Measurements from ENCODE around the gene FAM219A.

FAM219A gene

GRCh38 chr9:34499076-34499475, 40.7 kb upstream of the FAM219A start:
- ChIA-PET CTCF (no interaction called here), POLR2A (no interaction called here)
- DNase-seq (ENCODE audit: extremely low spot score) = no peak
- TF ChIP-seq BHLHE40 (IDR thresholded peaks at IDR 0.05; ENCODE audit: borderline replicate concordance) = no peak
- TF ChIP-seq ELF4 (IDR thresholded peaks at IDR 0.05) = no peak
- no peak for TF ChIP-seq PKNOX1 (IDR thresholded peaks at IDR 0.05)
- TF ChIP-seq L3MBTL2 (conservative IDR thresholded peaks at IDR 0.05) = no peak
- no peak for TF ChIP-seq CTBP1 (IDR thresholded peaks at IDR 0.05; ENCODE audit: borderline replicate concordance)
- TF ChIP-seq SP1 (IDR thresholded peaks at IDR 0.05) = no peak
- TF ChIP-seq TARDBP (IDR thresholded peaks at IDR 0.05) = no peak
- no peak for TF ChIP-seq FOXK2 (IDR thresholded peaks at IDR 0.05)
- TF ChIP-seq FOXA1 (IDR thresholded peaks at IDR 0.05) = no peak
- no peak for TF ChIP-seq NFRKB (IDR thresholded peaks at IDR 0.05)
- TF ChIP-seq LEF1 (IDR thresholded peaks at IDR 0.05; ENCODE audit: borderline replicate concordance) = no peak
- no peak for TF ChIP-seq ZNF384 (IDR thresholded peaks at IDR 0.05)
- TF ChIP-seq SUZ12 (IDR thresholded peaks at IDR 0.05) = no peak
- TF ChIP-seq HDGF (IDR thresholded peaks at IDR 0.05; ENCODE audit: borderline replicate concordance) = no peak
- TF ChIP-seq ARNT (IDR thresholded peaks at IDR 0.05) = no peak

- TF ChIP-seq HDGF (IDR thresholded peaks at IDR 0.05; ENCODE audit: borderline replicate concordance) (no peak), FOXA1 (IDR thresholded peaks at IDR 0.05) (no peak)
- CTCF ChIA-PET = no interaction called here
- no peak for DNase-seq (ENCODE audit: extremely low spot score)
- POLR2A ChIA-PET = no interaction called here
Observed at GRCh38 chr9:34498553-34498952, 40.2 kb upstream of the FAM219A start.

GRCh38 chr9:34496149-34496712, 37.9 kb upstream of the FAM219A start:
- ChIA-PET POLR2A (no interaction called here), CTCF (no interaction called here)
- no peak for DNase-seq (ENCODE audit: extremely low spot score)
- TF ChIP-seq TARDBP (IDR thresholded peaks at IDR 0.05) = no peak
- TF ChIP-seq FOXA1 (IDR thresholded peaks at IDR 0.05) = no peak
- TF ChIP-seq SUZ12 (IDR thresholded peaks at IDR 0.05) = no peak
- no peak for TF ChIP-seq CTBP1 (IDR thresholded peaks at IDR 0.05; ENCODE audit: borderline replicate concordance)
- TF ChIP-seq BHLHE40 (IDR thresholded peaks at IDR 0.05; ENCODE audit: borderline replicate concordance) = no peak
- no peak for TF ChIP-seq ARNT (IDR thresholded peaks at IDR 0.05)
- TF ChIP-seq LEF1 (IDR thresholded peaks at IDR 0.05; ENCODE audit: borderline replicate concordance) = no peak
- TF ChIP-seq SP1 (IDR thresholded peaks at IDR 0.05) = no peak
- TF ChIP-seq L3MBTL2 (conservative IDR thresholded peaks at IDR 0.05) = no peak
- no peak for TF ChIP-seq FOXM1 (IDR thresholded peaks at IDR 0.05; ENCODE audit: borderline replicate concordance)
- no peak for TF ChIP-seq NFRKB (IDR thresholded peaks at IDR 0.05)
- TF ChIP-seq ZNF384 (IDR thresholded peaks at IDR 0.05) = no peak
- TF ChIP-seq ELF4 (IDR thresholded peaks at IDR 0.05) = no peak
- no peak for TF ChIP-seq PKNOX1 (IDR thresholded peaks at IDR 0.05)
- no peak for TF ChIP-seq HDGF (IDR thresholded peaks at IDR 0.05; ENCODE audit: borderline replicate concordance)
- TF ChIP-seq FOXK2 (IDR thresholded peaks at IDR 0.05) = no peak

GRCh38 chr9:34493972-34494535, 35.7 kb upstream of the FAM219A start:
- peak; percentile 53 for DNase-seq (ENCODE audit: extremely low spot score)
- ChIA-PET CTCF (no interaction called here), POLR2A (no interaction called here)
- TF ChIP-seq HDGF (IDR thresholded peaks at IDR 0.05; ENCODE audit: borderline replicate concordance) (no peak), BHLHE40 (IDR thresholded peaks at IDR 0.05; ENCODE audit: borderline replicate concordance) (no peak), FOXM1 (IDR thresholded peaks at IDR 0.05; ENCODE audit: borderline replicate concordance) (no peak), SUZ12 (IDR thresholded peaks at IDR 0.05) (no peak), NFRKB (IDR thresholded peaks at IDR 0.05) (no peak), ELF4 (IDR thresholded peaks at IDR 0.05) (no peak), ZNF384 (IDR thresholded peaks at IDR 0.05) (no peak), ARNT (IDR thresholded peaks at IDR 0.05) (no peak), TARDBP (IDR thresholded peaks at IDR 0.05) (no peak), LEF1 (IDR thresholded peaks at IDR 0.05; ENCODE audit: borderline replicate concordance) (no peak), CTBP1 (IDR thresholded peaks at IDR 0.05; ENCODE audit: borderline replicate concordance) (no peak), FOXA1 (IDR thresholded peaks at IDR 0.05) (no peak), FOXK2 (IDR thresholded peaks at IDR 0.05) (no peak), PKNOX1 (IDR thresholded peaks at IDR 0.05) (no peak)

GRCh38 chr9:34492051-34492450, 33.7 kb upstream of the FAM219A start:
- CTCF ChIA-PET = no interaction called here
- DNase-seq (ENCODE audit: extremely low spot score) = no peak
- TF ChIP-seq NFRKB (IDR thresholded peaks at IDR 0.05) = no peak
- TF ChIP-seq HDGF (IDR thresholded peaks at IDR 0.05; ENCODE audit: borderline replicate concordance) = no peak
- TF ChIP-seq LEF1 (IDR thresholded peaks at IDR 0.05; ENCODE audit: borderline replicate concordance) = no peak
- no peak for TF ChIP-seq L3MBTL2 (conservative IDR thresholded peaks at IDR 0.05)
- no peak for TF ChIP-seq SUZ12 (IDR thresholded peaks at IDR 0.05)
- TF ChIP-seq ARNT (IDR thresholded peaks at IDR 0.05) = no peak
- POLR2A ChIA-PET = no interaction called here

GRCh38 chr9:34491596-34491995, 33.2 kb upstream of the FAM219A start:
- POLR2A ChIA-PET = no interaction called here
- DNase-seq (ENCODE audit: extremely low spot score) = no peak
- TF ChIP-seq NFRKB (IDR thresholded peaks at IDR 0.05) (no peak), LEF1 (IDR thresholded peaks at IDR 0.05; ENCODE audit: borderline replicate concordance) (no peak), SUZ12 (IDR thresholded peaks at IDR 0.05) (no peak), HDGF (IDR thresholded peaks at IDR 0.05; ENCODE audit: borderline replicate concordance) (no peak), FOXA1 (IDR thresholded peaks at IDR 0.05) (no peak), BHLHE40 (IDR thresholded peaks at IDR 0.05; ENCODE audit: borderline replicate concordance) (no peak), FOXK2 (IDR thresholded peaks at IDR 0.05) (no peak), ELF4 (IDR thresholded peaks at IDR 0.05) (no peak), PKNOX1 (IDR thresholded peaks at IDR 0.05) (no peak), SP1 (IDR thresholded peaks at IDR 0.05) (no peak), CTBP1 (IDR thresholded peaks at IDR 0.05; ENCODE audit: borderline replicate concordance) (no peak)
- CTCF ChIA-PET = no interaction called here
